Panc1 (cell line): ENCODE measurements around the gene KPNA2. TPM values are rescaled to one million over a fixed set of nuclear protein-coding genes. Genes with fewer than 3 reads are reported as not detected.
A peak's percentile ranks its signal among the peaks of the same experiment; 100 is the strongest.
"Not testable (repeated sequence)": the region's sequence is repeated elsewhere in the genome, so short reads cannot be mapped to it uniquely, and the experiment has no call there.

Experiments used
- ATAC-seq: fragments of 200-7000 bp; cut with Tn5 transposase; 2 replicates; pipeline ENCODE4 v1.9.1; 2020; ENCODE audit warnings: mild to moderate bottlenecking, moderate library complexity
- BruUV-seq: library from RNA; stranded (reverse); fragments of 400-500 nt; replicated peaks from 2 replicates; lab custom pipeline; 2021; lab: Mats Ljungman, UMichigan
- CTCF ChIA-PET: fragments of 300-600 bp; sonication (Branson Sonifier 250); formaldehyde crosslinking; loops from one replicate; lab custom pipeline; 2022; ENCODE audit warnings: antibody characterized with exemption; lab: Charles Lee
- POLR2A ChIA-PET: fragments of 300-600 bp; sonication (Branson Sonifier 250); formaldehyde crosslinking; loops from one replicate; lab custom pipeline; 2022; ENCODE audit warnings: antibody characterized with exemption; lab: Charles Lee
- DNase-seq: peaks from one replicate; pipeline ENCODE4 v3.0.0-alpha.2; 2010; ENCODE audit warnings: low read depth, low spot score
- H3K27ac ChIP-seq: 2 replicates; pipeline ENCODE4 v1.5.1; 2011; ENCODE audit warnings: mild to moderate bottlenecking, low read length, inconsistent platforms
- H3K27me3 ChIP-seq: fragments of 200-500 bp; sonication (Bioruptor generic); 2 replicates; pipeline ENCODE4 v1.6.0; 2014; ENCODE audit warnings: low read length, inconsistent platforms; ENCODE audit not compliant: control insufficient read depth, insufficient read depth
- H3K36me3 ChIP-seq: fragments of 200-500 bp; sonication (Bioruptor generic); 2 replicates; pipeline ENCODE4 v1.5.1; 2014; ENCODE audit warnings: inconsistent platforms, mild to moderate bottlenecking, low read length, moderate library complexity; ENCODE audit not compliant: control insufficient read depth, insufficient read depth
- H3K4me1 ChIP-seq: 2 replicates; pipeline ENCODE4 v1.5.1; 2011; ENCODE audit warnings: inconsistent platforms, mild to moderate bottlenecking, low read length, moderate library complexity; ENCODE audit not compliant: control insufficient read depth, insufficient read depth
- H3K4me3 ChIP-seq, 2 experiments: 2 replicates each; pipeline ENCODE4 v1.5.1; 2011 to 2012; ENCODE audit warnings: low read depth in 2 of 2, low read length in 2 of 2, mild to moderate bottlenecking in 2 of 2, inconsistent platforms in 1 of 2, moderate library complexity in 1 of 2
- H3K9me3 ChIP-seq: fragments of 200-500 bp; sonication (Bioruptor generic); 2 replicates; pipeline ENCODE4 v1.5.1; 2014; ENCODE audit warnings: low read depth, mild to moderate bottlenecking, inconsistent platforms, low read length, moderate library complexity; ENCODE audit not compliant: control insufficient read depth, insufficient read depth
- CTCF ChIP-seq: fragments of 450-650 bp; IDR thresholded peaks from 2 replicates; pipeline ENCODE4 v1.5.1; 2017; ENCODE audit warnings: mild to moderate bottlenecking
- POLR2AphosphoS5 ChIP-seq: IDR thresholded peaks from 2 replicates; pipeline ENCODE4 v1.6.1; 2012; ENCODE audit warnings: mild to moderate bottlenecking, low read depth, low read length, moderate library complexity
- REST ChIP-seq, 2 experiments: IDR thresholded peaks; 2 replicates each; pipeline ENCODE4 v1.6.1; 2011 to 2012; ENCODE audit warnings: low read depth in 2 of 2, control low read depth in 1 of 2, low read length in 1 of 2, mild to moderate bottlenecking in 1 of 2, moderate library complexity in 1 of 2; ENCODE audit not compliant: insufficient read depth in 1 of 2
- SIN3A ChIP-seq: IDR thresholded peaks from 2 replicates; pipeline ENCODE4 v1.6.1; 2012; ENCODE audit warnings: low read depth, mild to moderate bottlenecking, low read length, moderate library complexity, borderline replicate concordance; ENCODE audit not compliant: insufficient read depth
- TCF7L2 ChIP-seq: IDR thresholded peaks from 2 replicates; pipeline ENCODE4 v1.6.1; 2011; ENCODE audit warnings: mild to moderate bottlenecking, low read depth, low read length, inconsistent platforms
- in situ Hi-C: cut with HindIII; loops from 2 replicates; pipeline ENCODE4 v1.10.0; 2016; ENCODE audit warnings: low sequenced_read_pairs, low pct_unique_long_range_greater_than_20kb
- intact Hi-C: fragments of 100-400 bp; cut with micrococcal nuclease; formaldehyde crosslinking; loops from one replicate; pipeline ENCODE4 v1.10.0; 2022; ENCODE audit not compliant: unreplicated experiment
- total RNA-seq: library from RNA; stranded (reverse); gene quantifications from one replicate; pipeline ENCODE4 v1.2.1, GENCODE V29; 2021; ENCODE audit not compliant: unreplicated experiment

KPNA2 gene
- total RNA-seq, 1 experiment from 2014 or later: 177 TPM

GRCh38 chr17:68036304-68037147 is 991 bp downstream of the KPNA2 start:
- ATAC-seq (no peak), DNase-seq (no peak)
- peaks cover 25% of the 10 kb centered on the region for H3K36me3 ChIP-seq
- in situ Hi-C loops (no loop called here), intact Hi-C loops (no loop called here)
- peaks cover 6% of the 10 kb centered on the region for H3K4me1 ChIP-seq
- H3K27me3 ChIP-seq: no peaks in the 10 kb centered on the region
- H3K4me3 ChIP-seq: peak overlapping the region; percentile 67 to 90
- CTCF ChIA-PET: no interaction called here
- TF ChIP-seq CTCF (no peak), SIN3A (no peak), REST (IDR thresholded peaks at IDR 0.05; ENCODE audit: insufficient read depth in 1 of 2, low read depth in 2 of 2, low read length in 1 of 2) (no peak), POLR2AphosphoS5 (no peak), TCF7L2 (no peak)
- peak overlapping the region; percentile 81 for H3K27ac ChIP-seq
- POLR2A ChIA-PET: no interaction called here
- TSS peak; percentile 79 for BruUV-seq
- no peaks in the 10 kb centered on the region for H3K9me3 ChIP-seq

- ChIA-PET POLR2A (no interaction called here), CTCF (no interaction called here)
- ATAC-seq: no peak
- Histone ChIP-seq H3K4me1 (no peaks in the 10 kb centered on the region), H3K27me3 (no peaks in the 10 kb centered on the region), H3K9me3 (no peaks in the 10 kb centered on the region), H3K4me3 (no peak overlapping the region), H3K27ac (no peak overlapping the region), H3K36me3 (peaks cover 31% of the 10 kb centered on the region)
- BruUV-seq: no TSS peak
- intact Hi-C loops (no loop called here), in situ Hi-C loops (no loop called here)
- TF ChIP-seq CTCF: no peak
- no peak for TF ChIP-seq POLR2AphosphoS5
- no peak for TF ChIP-seq TCF7L2
- TF ChIP-seq SIN3A: no peak
- TF ChIP-seq REST (IDR thresholded peaks at IDR 0.05; ENCODE audit: insufficient read depth in 1 of 2, low read depth in 2 of 2, low read length in 1 of 2): no peak
- no peak for DNase-seq
These were observed 11.8 kb downstream of the KPNA2 start for GRCh38 chr17:68047153-68047846.

- H3K27me3 ChIP-seq, H3K9me3 ChIP-seq, H3K4me1 ChIP-seq, DNase-seq, CTCF ChIA-PET, POLR2A ChIA-PET, H3K4me3 ChIP-seq, BruUV-seq, H3K27ac ChIP-seq, intact Hi-C loops, in situ Hi-C loops: not testable (repeated sequence)
- H3K36me3 ChIP-seq: peaks cover 28% of the 10 kb centered on the region
- ATAC-seq: peak; percentile 30
These were observed 12.5 kb downstream of the KPNA2 start for GRCh38 chr17:68047890-68048542.
